Hepatocyte (in vitro differentiated cells): Measurements from ENCODE around the gene IFT43. TPM values are rescaled to one million over a fixed set of nuclear protein-coding genes. Genes with fewer than 3 reads are reported as not detected.

Experiments
- DNase-seq: peaks from one replicate; pipeline ENCODE4 v3.0.0-alpha.2; 2016; ENCODE audit warnings: low spot score
- H2AFZ ChIP-seq: fragments of 200-600 bp; sonication (generic); 2 replicates; pipeline ENCODE4 v1.6.0; 2016; ENCODE audit warnings: antibody characterized with exemption, mild to moderate bottlenecking
- H3K27ac ChIP-seq: fragments of 200-600 bp; sonication (generic); 2 replicates; pipeline ENCODE4 v1.5.1; 2016; ENCODE audit warnings: mild to moderate bottlenecking
- H3K27me3 ChIP-seq: fragments of 200-600 bp; sonication (generic); 2 replicates; pipeline ENCODE4 v1.6.1; 2016
- H3K36me3 ChIP-seq: fragments of 200-600 bp; sonication (generic); replicated peaks from 2 replicates; pipeline ENCODE4 v1.5.1; 2016; ENCODE audit warnings: low read depth; ENCODE audit not compliant: insufficient read depth
- H3K4me1 ChIP-seq: fragments of 200-600 bp; sonication (generic); 2 replicates; pipeline ENCODE4 v1.5.1; 2016; ENCODE audit warnings: mild to moderate bottlenecking, moderate library complexity; ENCODE audit not compliant: insufficient read depth
- H3K4me2 ChIP-seq: fragments of 200-600 bp; sonication (generic); 2 replicates; pipeline ENCODE4 v1.6.0; 2016
- H3K4me3 ChIP-seq: fragments of 200-600 bp; sonication (generic); 2 replicates; pipeline ENCODE4 v1.5.1; 2016; ENCODE audit warnings: mild to moderate bottlenecking
- H3K79me2 ChIP-seq: fragments of 200-600 bp; sonication (generic); 2 replicates; pipeline ENCODE4 v1.6.0; 2017; ENCODE audit warnings: mild to moderate bottlenecking
- H3K9me2 ChIP-seq: fragments of 200-600 bp; sonication (generic); replicated peaks from 2 replicates; pipeline ENCODE4 v1.6.0; 2017; ENCODE audit warnings: mild to moderate bottlenecking; ENCODE audit not compliant: insufficient read depth
- H3K9me3 ChIP-seq: fragments of 200-600 bp; sonication (generic); 2 replicates; pipeline ENCODE4 v1.5.1; 2016; ENCODE audit warnings: low read depth, mild to moderate bottlenecking
- H4K20me1 ChIP-seq: fragments of 200-600 bp; sonication (generic); 2 replicates; pipeline ENCODE4 v1.6.0; 2016; ENCODE audit warnings: mild to moderate bottlenecking; ENCODE audit not compliant: insufficient read depth, poor library complexity, severe bottlenecking
- EZH2 ChIP-seq: fragments of 200-600 bp; sonication (generic); IDR thresholded peaks from 2 replicates; pipeline ENCODE4 v1.6.1; 2016; ENCODE audit warnings: antibody characterized with exemption, mild to moderate bottlenecking, borderline replicate concordance
- EZH2phosphoT487 ChIP-seq: fragments of 200-600 bp; sonication (generic); IDR thresholded peaks from one replicate; pipeline ENCODE4 v1.6.1; 2018; ENCODE audit warnings: antibody characterized with exemption, mild to moderate bottlenecking, low read depth, moderate library complexity; ENCODE audit not compliant: unreplicated experiment, severe bottlenecking
- WGBS: methylation state at CpG from one replicate; pipeline ENCODE4 v1.1.6; 2016; ENCODE audit warnings: low lambda C conversion rate; ENCODE audit errors: missing lambda C conversion rate; 5-methylcytosine and 5-hydroxymethylcytosine counted together
- polyA plus RNA-seq: library from polyadenylated mRNA; unstranded; fragments of >200 nt; fragmentation: Nextera tagmentation; extraction: Ambion mirVana; gene quantifications from 2 replicates; pipeline ENCODE4 v1.2.1, GENCODE V29; 2016
- total RNA-seq: library from RNA; depleted of rRNA; stranded (reverse); fragments of >200 nt; gene quantifications from 2 replicates; pipeline ENCODE4 v1.2.3, GENCODE V29; 2014
- TF ChIP-seq, protein P1 (sequence below): fragments of 200-600 bp; sonication (generic); IDR thresholded peaks from 2 replicates; pipeline ENCODE4 v1.5.1; 2016; ENCODE audit warnings: antibody characterized with exemption, mild to moderate bottlenecking; ENCODE audit not compliant: poor library complexity

IFT43 gene
- total and polyA plus RNA-seq, 2 experiments from 2014 or later: 31.9 to 43.2 TPM

DNA sequence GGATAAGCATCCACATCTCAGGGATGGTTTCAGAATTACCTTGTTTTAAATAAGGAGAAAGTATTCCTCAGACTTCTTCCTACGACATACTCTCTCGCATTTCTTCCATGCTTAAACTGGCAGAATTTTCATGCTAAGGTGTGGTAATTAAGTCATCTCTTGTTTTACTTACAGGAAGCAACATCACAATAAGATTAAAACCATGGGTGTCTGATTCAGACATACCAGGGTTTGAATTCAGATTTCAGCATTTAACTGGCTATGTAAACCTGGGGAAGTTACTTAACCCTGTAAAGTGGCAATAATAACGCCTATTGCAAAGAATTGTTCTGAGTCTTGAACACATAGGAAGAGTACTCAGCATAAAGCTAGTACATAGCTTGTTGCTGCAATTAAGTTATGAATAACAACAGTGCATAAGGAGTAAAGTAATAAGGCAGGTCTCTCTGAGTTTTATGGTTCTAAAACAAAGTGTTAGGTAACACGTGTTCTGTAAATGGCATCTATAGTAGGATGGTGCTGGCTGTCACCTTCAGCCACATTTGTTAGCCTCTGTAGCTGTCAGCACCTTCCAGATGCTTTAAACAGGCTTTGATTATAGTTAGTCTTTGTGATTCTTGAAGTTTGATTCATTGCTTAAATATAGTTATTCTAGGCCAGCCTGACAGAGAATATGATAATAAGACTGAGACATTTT is 38.8 kb downstream of the IFT43 start:
- no peaks in the 10 kb centered on the region for H3K27me3 ChIP-seq
- peaks cover 2% of the 10 kb centered on the region for H3K36me3 ChIP-seq
- H3K9me3 ChIP-seq: peaks cover 2% of the 10 kb centered on the region
- no peak overlapping the region for H2AFZ ChIP-seq
- WGBS: 93% methylated on average over 4 of the region's 4 CpGs
- no peak overlapping the region for H3K4me3 ChIP-seq
- H4K20me1 ChIP-seq: no peaks in the 10 kb centered on the region
- H3K9me2 ChIP-seq: no peaks in the 10 kb centered on the region
- no peak overlapping the region for H3K4me2 ChIP-seq
- no peak overlapping the region for H3K27ac ChIP-seq
- no peaks in the 10 kb centered on the region for H3K4me1 ChIP-seq
- no peak for TF ChIP-seq EZH2phosphoT487
- no peak for TF ChIP-seq EZH2
- TF ChIP-seq, protein P1, sequence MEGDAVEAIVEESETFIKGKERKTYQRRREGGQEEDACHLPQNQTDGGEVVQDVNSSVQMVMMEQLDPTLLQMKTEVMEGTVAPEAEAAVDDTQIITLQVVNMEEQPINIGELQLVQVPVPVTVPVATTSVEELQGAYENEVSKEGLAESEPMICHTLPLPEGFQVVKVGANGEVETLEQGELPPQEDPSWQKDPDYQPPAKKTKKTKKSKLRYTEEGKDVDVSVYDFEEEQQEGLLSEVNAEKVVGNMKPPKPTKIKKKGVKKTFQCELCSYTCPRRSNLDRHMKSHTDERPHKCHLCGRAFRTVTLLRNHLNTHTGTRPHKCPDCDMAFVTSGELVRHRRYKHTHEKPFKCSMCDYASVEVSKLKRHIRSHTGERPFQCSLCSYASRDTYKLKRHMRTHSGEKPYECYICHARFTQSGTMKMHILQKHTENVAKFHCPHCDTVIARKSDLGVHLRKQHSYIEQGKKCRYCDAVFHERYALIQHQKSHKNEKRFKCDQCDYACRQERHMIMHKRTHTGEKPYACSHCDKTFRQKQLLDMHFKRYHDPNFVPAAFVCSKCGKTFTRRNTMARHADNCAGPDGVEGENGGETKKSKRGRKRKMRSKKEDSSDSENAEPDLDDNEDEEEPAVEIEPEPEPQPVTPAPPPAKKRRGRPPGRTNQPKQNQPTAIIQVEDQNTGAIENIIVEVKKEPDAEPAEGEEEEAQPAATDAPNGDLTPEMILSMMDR: no peak
- no peak for DNase-seq
- H3K79me2 ChIP-seq: no peaks in the 10 kb centered on the region

DNA sequence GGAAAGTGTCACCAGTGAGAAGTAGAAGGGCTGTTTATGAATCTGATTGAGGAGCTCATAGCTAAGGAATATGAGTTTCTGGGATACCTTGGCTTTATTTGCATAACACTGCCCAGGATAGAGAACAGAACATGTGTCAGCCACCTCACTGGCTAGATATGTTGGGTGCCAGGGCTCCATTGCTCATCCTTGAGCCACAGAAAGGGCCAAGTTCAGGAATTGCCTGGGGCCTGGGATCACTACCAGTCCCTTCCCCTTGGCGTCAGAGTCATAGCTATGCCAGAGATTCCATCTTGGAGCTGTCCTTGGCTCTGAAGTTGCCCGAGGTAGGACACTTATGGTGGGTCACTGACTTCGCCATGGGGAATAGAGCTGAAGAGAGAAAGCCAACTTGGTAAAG is 49.0 kb downstream of the IFT43 start:
- DNase-seq: no peak
- Histone ChIP-seq H2AFZ (no peak overlapping the region), H4K20me1 (no peaks in the 10 kb centered on the region), H3K27me3 (no peaks in the 10 kb centered on the region), H3K36me3 (no peaks in the 10 kb centered on the region), H3K4me1 (no peaks in the 10 kb centered on the region), H3K9me3 (no peaks in the 10 kb centered on the region), H3K4me3 (no peak overlapping the region), H3K79me2 (no peaks in the 10 kb centered on the region), H3K4me2 (no peak overlapping the region), H3K9me2 (no peaks in the 10 kb centered on the region), H3K27ac (no peak overlapping the region)
- WGBS: 95% methylated on average over 3 of the region's 3 CpGs
- TF ChIP-seq EZH2phosphoT487 (no peak), EZH2 (no peak)
- TF ChIP-seq, protein P1: no peak

GRCh38 chr14:76040704-76041103 is 55.1 kb downstream of the IFT43 start:
- WGBS: 94% methylated on average over 3 of the region's 3 CpGs
- H3K36me3 ChIP-seq: no peaks in the 10 kb centered on the region
- H3K27ac ChIP-seq: no peak overlapping the region
- H3K27me3 ChIP-seq: no peaks in the 10 kb centered on the region
- H3K9me2 ChIP-seq: no peaks in the 10 kb centered on the region
- TF ChIP-seq EZH2 (no peak), EZH2phosphoT487 (no peak)
- TF ChIP-seq, protein P1: no peak
- H3K4me2 ChIP-seq: no peak overlapping the region
- no peak for DNase-seq
- H2AFZ ChIP-seq: no peak overlapping the region
- no peak overlapping the region for H3K4me3 ChIP-seq
- no peaks in the 10 kb centered on the region for H4K20me1 ChIP-seq
- H3K9me3 ChIP-seq: no peaks in the 10 kb centered on the region
- no peaks in the 10 kb centered on the region for H3K79me2 ChIP-seq
- no peaks in the 10 kb centered on the region for H3K4me1 ChIP-seq
